Inflammatory macrophage treated with lipopolysaccharide for 4 hours (primary cell): ENCODE measurements around the gene VPS18.

Experiments
- DNase-seq: peaks from one replicate; pipeline ENCODE4 v3.0.0-alpha.2; 2020

The VPS18 gene

GRCh38 chr15:40900256-40901052 is 6.2 kb downstream of the VPS18 start:
- DNase-seq: no peak

GRCh38 chr15:40901053-40901443 is 6.8 kb downstream of the VPS18 start:
- DNase-seq: no peak

- DNase-seq: peak; percentile 90
Observed at GRCh38 chr15:40902605-40903561, 8.6 kb downstream of the VPS18 start.

GRCh38 chr15:40904552-40905201 is 10.4 kb downstream of the VPS18 start:
- DNase-seq: no peak

GRCh38 chr15:40906091-40906990 is 12.1 kb downstream of the VPS18 start:
- peak; percentile 47 for DNase-seq

- peak; percentile 52 for DNase-seq
Observed at GRCh38 chr15:40906991-40907802, 12.9 kb downstream of the VPS18 start.

- no peak for DNase-seq
Observed at GRCh38 chr15:40908095-40908494, 13.8 kb downstream of the VPS18 start.

- peak; percentile 76 for DNase-seq
Observed at GRCh38 chr15:40909662-40910630, 15.7 kb downstream of the VPS18 start.

- no peak for DNase-seq
Observed at GRCh38 chr15:40911141-40911540, 16.9 kb downstream of the VPS18 start.

- no peak for DNase-seq
Observed at GRCh38 chr15:40911693-40912092, 17.4 kb downstream of the VPS18 start.

GRCh38 chr15:40912478-40912877 is 18.2 kb downstream of the VPS18 start:
- DNase-seq: no peak

GRCh38 chr15:40914013-40914412 is 19.8 kb downstream of the VPS18 start:
- no peak for DNase-seq

GRCh38 chr15:40914486-40914885 is 20.2 kb downstream of the VPS18 start:
- no peak for DNase-seq

GRCh38 chr15:40915116-40915661 is 20.9 kb downstream of the VPS18 start:
- DNase-seq: no peak

- DNase-seq: no peak
Observed at GRCh38 chr15:40915679-40916078, 21.4 kb downstream of the VPS18 start.

- no peak for DNase-seq
Observed at GRCh38 chr15:40917585-40917984, 23.3 kb downstream of the VPS18 start.

GRCh38 chr15:40918146-40918798 is 24.0 kb downstream of the VPS18 start:
- DNase-seq: no peak

GRCh38 chr15:40918799-40919392 is 24.6 kb downstream of the VPS18 start:
- DNase-seq: no peak
